Erythroblast (primary cell): ENCODE results near the gene C9.
A peak's percentile ranks its signal among the peaks of the same experiment; 100 is the strongest.
"Not testable (repeated sequence)": the region's sequence is repeated elsewhere in the genome, so short reads cannot be mapped to it uniquely, and the experiment has no call there.

Source experiments
- DNase-seq, 2 experiments: peaks; one replicate each; lab custom pipeline; 2025; lab: John Stamatoyannopoulos, UW
- GATA1 ChIP-seq: IDR thresholded peaks from 2 replicates; pipeline ENCODE4 v1.6.1; 2011; ENCODE audit warnings: low read depth, mild to moderate bottlenecking, control low read depth, low read length, moderate library complexity
- POLR2A ChIP-seq: IDR thresholded peaks from 2 replicates; pipeline ENCODE4 v1.6.1; 2011; ENCODE audit warnings: mild to moderate bottlenecking, low read length

C9 gene

DNA sequence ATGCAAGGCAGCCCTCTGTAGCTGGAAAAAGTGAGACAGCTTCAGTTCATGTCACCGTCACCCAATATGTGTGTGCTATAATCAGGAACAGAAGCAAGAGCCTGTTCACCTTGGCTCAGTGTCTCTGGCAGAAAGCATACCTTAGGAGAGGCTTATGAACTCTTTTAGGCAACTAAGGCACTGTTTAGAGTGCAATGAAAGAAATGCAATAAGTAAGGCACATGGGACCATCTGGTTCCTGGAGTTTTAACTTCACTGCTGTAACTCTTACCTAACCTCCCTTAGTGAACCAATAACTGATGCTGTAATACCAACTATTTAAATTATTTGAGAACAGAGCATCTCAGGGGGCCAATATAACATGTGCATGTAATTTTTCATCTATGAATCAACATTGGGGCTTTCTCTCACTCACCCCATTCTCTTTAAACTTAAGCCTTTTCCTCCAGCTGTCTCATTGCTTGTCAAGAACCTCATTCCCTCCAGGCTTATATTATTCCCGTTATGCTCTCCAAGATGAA, 32.4 kb downstream of the C9 start:
- no peak for TF ChIP-seq POLR2A
- no peak for TF ChIP-seq GATA1
- no peak for DNase-seq

DNA sequence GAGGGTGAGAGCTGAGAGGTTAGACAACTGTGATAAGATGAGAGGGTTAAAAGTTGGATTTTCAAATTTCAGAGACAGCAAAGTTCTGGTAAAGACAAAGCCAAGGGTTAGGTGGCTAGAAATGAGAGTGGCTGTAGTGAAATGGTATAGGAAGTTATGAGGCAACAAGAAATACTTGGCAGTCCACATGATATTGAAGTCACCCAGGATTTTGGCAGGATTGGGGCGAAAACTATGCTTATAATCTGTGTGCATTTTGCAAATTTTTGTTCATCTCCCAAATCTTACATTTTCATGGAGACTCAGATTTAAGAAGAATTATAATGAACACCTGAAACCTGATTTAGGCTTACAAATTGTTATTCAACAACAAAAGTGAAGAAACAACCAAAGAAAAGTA, 35.6 kb downstream of the C9 start:
- TF ChIP-seq GATA1: no peak
- DNase-seq: no peak

DNA sequence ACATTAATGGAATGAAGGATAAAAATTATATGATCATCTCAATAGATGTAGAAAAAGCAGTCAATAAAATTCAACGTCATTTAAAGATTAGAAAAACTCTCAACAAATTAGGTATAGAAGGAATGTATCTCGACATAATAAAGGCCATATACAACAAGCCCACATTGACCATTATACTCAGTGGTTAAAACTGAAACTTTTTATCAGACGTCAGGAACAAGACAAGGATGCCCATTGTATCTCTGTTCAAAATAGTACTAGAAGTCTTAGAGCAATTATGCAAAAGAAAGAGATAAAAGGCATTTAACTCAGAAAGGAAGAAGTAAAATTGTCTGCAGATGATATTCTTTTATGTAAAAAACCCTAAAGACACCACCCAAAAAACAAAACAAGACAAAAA, 40.8 kb downstream of the C9 start:
- no peak for DNase-seq
- no peak for TF ChIP-seq POLR2A
- TF ChIP-seq GATA1: no peak

GRCh38 chr5:39319395-39319794, 44.9 kb downstream of the C9 start:
- TF ChIP-seq POLR2A (no peak), GATA1 (no peak)
- DNase-seq: no peak

DNA sequence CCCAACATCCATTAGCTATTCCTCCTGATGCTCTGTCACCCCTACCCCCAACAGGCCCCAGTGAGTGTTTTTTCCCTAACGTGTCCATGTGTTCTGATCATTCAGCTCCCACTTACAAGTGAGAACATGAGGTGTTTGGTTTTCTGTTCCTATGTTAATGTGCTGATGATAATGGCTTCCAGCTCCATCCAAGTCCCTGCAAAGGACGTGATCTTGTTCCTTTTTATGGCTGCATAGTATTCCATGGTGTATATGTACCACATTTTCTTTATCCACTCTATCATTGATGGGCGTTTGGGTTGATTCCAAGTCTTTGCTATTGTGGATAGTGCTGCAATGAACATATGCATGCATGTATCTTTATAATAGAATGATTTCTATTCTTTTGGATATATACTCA, 47.8 kb downstream of the C9 start:
- not testable (repeated sequence) for DNase-seq

GRCh38 chr5:39315995-39316394, 48.3 kb downstream of the C9 start:
- no peak for DNase-seq
- TF ChIP-seq GATA1: no peak
- no peak for TF ChIP-seq POLR2A

DNA sequence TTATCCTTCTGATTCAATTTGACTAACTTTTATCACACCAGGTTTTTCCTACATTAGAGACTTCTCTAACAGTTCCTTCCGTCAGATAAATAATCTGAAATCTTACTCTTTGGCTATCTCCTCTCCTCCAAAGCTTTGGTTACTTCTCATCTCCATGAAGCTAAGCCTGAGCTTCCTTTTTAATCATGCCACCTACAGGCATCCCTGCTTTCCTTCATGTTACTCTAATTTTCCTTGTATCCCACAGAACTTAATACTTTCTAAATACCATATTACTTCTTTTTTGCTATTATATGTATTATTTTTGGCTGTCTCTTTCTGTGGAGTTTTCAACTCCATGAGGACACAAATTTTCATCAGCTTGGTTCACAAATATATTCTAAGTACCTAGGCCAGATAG, 49.7 kb downstream of the C9 start:
- no peak for DNase-seq
- TF ChIP-seq GATA1 (no peak), POLR2A (no peak)

DNA sequence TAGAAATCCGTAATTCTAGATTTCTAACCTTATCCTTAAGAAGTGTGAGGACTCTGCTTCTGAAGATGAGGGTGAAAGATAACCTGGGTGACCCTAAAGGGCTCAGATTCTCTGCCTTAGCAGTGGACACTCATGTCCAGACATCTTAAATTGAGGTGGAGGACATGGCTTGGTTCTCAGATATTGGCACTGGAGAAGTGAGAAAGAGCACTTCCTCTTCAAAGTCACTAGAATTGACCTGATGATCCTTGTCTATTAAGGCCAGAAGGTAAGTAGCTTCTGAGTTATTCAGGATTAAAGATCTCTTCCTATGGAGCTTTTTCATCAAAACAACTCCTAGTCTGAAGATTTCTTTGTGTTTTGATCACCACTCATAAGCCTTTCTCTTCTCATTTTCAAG, 54.8 kb downstream of the C9 start:
- no peak for DNase-seq
- TF ChIP-seq GATA1 (no peak), POLR2A (no peak)

GRCh38 chr5:39302472-39302871, 61.8 kb downstream of the C9 start:
- TF ChIP-seq POLR2A: no peak
- TF ChIP-seq GATA1: no peak

DNA sequence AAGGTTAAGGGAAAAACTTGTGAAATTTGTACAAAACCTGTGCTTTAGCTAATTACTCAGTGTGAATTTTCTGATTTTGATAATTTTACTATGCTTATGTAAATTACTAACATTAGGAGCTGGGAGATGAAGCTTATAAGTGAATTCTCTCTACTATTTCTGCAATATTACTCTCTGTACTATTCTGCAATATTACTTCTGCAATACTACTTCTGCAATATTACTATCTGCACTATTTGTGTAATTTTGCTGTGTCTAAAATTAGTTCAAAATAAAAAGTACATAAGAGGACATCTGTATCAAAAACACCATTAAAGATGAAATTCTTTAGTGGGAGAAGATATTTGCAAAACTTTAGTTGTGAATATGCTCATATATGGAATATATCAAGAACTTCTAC, 62.9 kb downstream of the C9 start:
- TF ChIP-seq POLR2A: no peak
- no peak for TF ChIP-seq GATA1
- DNase-seq: no peak

More at GRCh38 chr5:39302472-39302871, 61.8 kb downstream of the C9 start:
- DNase-seq: no peak

- TF ChIP-seq GATA1: no peak
- no peak for TF ChIP-seq POLR2A
- no peak for DNase-seq
Measured at GRCh38 chr5:39299962-39300361, 64.3 kb downstream of the C9 start.

- no peak for TF ChIP-seq POLR2A
- TF ChIP-seq GATA1: no peak
- no peak for DNase-seq
Measured at GRCh38 chr5:39294736-39295135, 69.6 kb downstream of the C9 start.

DNA sequence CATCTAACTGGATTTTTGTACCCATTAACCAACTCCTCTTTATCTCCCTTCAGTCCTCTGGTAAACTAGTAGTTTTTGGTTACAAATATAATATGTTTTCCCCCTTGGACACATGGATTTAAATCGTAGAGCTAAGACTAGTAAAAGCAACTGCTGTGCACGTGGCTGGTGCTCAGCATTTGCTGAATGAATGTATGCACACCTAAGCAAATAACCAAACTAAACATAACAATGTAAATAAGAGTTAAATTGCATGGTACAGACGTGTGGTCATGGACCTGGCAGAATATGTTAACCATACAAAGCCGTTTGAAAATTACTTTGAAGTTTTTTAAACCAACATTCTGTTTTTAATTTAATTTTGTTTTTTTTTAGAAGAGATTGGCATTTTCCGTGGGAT, 79.7 kb downstream of the C9 start:
- DNase-seq: no peak
- TF ChIP-seq POLR2A: no peak
- TF ChIP-seq GATA1: no peak

GRCh38 chr5:39283231-39283818, 81.0 kb downstream of the C9 start:
- peak; percentile 67 to 68 for DNase-seq
- TF ChIP-seq POLR2A (no peak), GATA1 (no peak)

GRCh38 chr5:39282561-39282960, 81.7 kb downstream of the C9 start:
- TF ChIP-seq POLR2A (no peak), GATA1 (no peak)
- no peak for DNase-seq

- not testable (repeated sequence) for DNase-seq
Measured at GRCh38 chr5:39275865-39276264, 88.4 kb downstream of the C9 start.
